Measurements from ENCODE around the gene SNX20. TPM values are rescaled to one million over a fixed set of nuclear protein-coding genes. Genes with fewer than 3 reads are reported as not detected.

SNX20 gene
- total RNA-seq, 1 donor from 2014 or later: 2.6 TPM

- ATAC-seq (peak; percentile 8), DNase-seq (ENCODE audit: low spot score) (no peak)
- intact Hi-C loops (cut with DNase I): no loop called here
Observed at GRCh38 chr16:50708373-50709060, 27.4 kb upstream of the SNX20 start.

GRCh38 chr16:50706250-50706649 lies 25.1 kb upstream of the SNX20 start:
- DNase-seq (ENCODE audit: low spot score): no peak
- ATAC-seq: no peak
- intact Hi-C loops (cut with DNase I): no loop called here

GRCh38 chr16:50705436-50706110 lies 24.5 kb upstream of the SNX20 start:
- intact Hi-C loops (cut with DNase I): no loop called here
- DNase-seq (ENCODE audit: low spot score): no peak

GRCh38 chr16:50704245-50704644 lies 23.1 kb upstream of the SNX20 start:
- ATAC-seq (no peak), DNase-seq (ENCODE audit: low spot score) (no peak)
- intact Hi-C loops (cut with DNase I): no loop called here

More at GRCh38 chr16:50705436-50706110, 24.5 kb upstream of the SNX20 start:
- no peak for ATAC-seq

GRCh38 chr16:50702725-50703124 lies 21.6 kb upstream of the SNX20 start:
- no peak for DNase-seq (ENCODE audit: low spot score)
- ATAC-seq: no peak
- intact Hi-C loops (cut with DNase I): no loop called here

- DNase-seq (ENCODE audit: low spot score) (no peak), ATAC-seq (no peak)
- intact Hi-C loops (cut with DNase I): no loop called here
Observed at GRCh38 chr16:50699326-50700159, 18.4 kb upstream of the SNX20 start.

- no peak for DNase-seq (ENCODE audit: low spot score)
- intact Hi-C loops (cut with DNase I): no loop called here
- peak; percentile 62 for ATAC-seq
Observed at GRCh38 chr16:50697881-50698767, 17.0 kb upstream of the SNX20 start.

GRCh38 chr16:50697421-50697715 lies 16.3 kb upstream of the SNX20 start:
- no peak for DNase-seq (ENCODE audit: low spot score)
- intact Hi-C loops (cut with DNase I): no loop called here
- no peak for ATAC-seq

- DNase-seq (ENCODE audit: low spot score) (peak; percentile 82), ATAC-seq (peak; percentile 85)
- intact Hi-C loops (cut with DNase I): no loop called here
Observed at GRCh38 chr16:50696575-50697420, 15.7 kb upstream of the SNX20 start.

GRCh38 chr16:50696126-50696525 lies 15.0 kb upstream of the SNX20 start:
- intact Hi-C loops (cut with DNase I): no loop called here
- no peak for DNase-seq (ENCODE audit: low spot score)
- ATAC-seq: no peak

GRCh38 chr16:50695017-50696000 lies 14.2 kb upstream of the SNX20 start:
- intact Hi-C loops (cut with DNase I): no loop called here
- ATAC-seq: peak; percentile 55
- no peak for DNase-seq (ENCODE audit: low spot score)

- intact Hi-C loops (cut with DNase I): no loop called here
Observed at GRCh38 chr16:50694206-50694605, 13.1 kb upstream of the SNX20 start.

GRCh38 chr16:50692999-50693781 lies 12.1 kb upstream of the SNX20 start, which contains the start of gene NOD2:
NOD2 (plus strand) TSS chr16:50693606; CDS start chr16:50699496, 5,890 bp downstream.
- DNase-seq (ENCODE audit: low spot score) (no peak), ATAC-seq (no peak)
- intact Hi-C loops (cut with DNase I): no loop called here

More at GRCh38 chr16:50694206-50694605, 13.1 kb upstream of the SNX20 start:
- ATAC-seq (no peak), DNase-seq (ENCODE audit: low spot score) (no peak)

GRCh38 chr16:50692644-50692998 lies 11.5 kb upstream of the SNX20 start:
- DNase-seq (ENCODE audit: low spot score) (no peak), ATAC-seq (no peak)
- intact Hi-C loops (cut with DNase I): no loop called here

- no peak for DNase-seq (ENCODE audit: low spot score)
- intact Hi-C loops (cut with DNase I): no loop called here
- ATAC-seq: no peak
Observed at GRCh38 chr16:50690177-50690576, 9.1 kb upstream of the SNX20 start.

- DNase-seq (ENCODE audit: low spot score) (no peak), ATAC-seq (no peak)
- intact Hi-C loops (cut with DNase I): loop anchor here (10.0 kb wide), 1 partner anchor 1714 kb away; no protein-coding TSS in a partner anchor
Observed at GRCh38 chr16:50688867-50689266, 7.8 kb upstream of the SNX20 start.
